Right ventricle myocardium superior (tissue), 1 donor: ENCODE measurements around the gene TMEM263. TPM values are rescaled to one million over a fixed set of nuclear protein-coding genes. Genes with fewer than 3 reads are reported as not detected.
A peak's percentile ranks its signal among the peaks of the same experiment; 100 is the strongest.
"Not testable (repeated sequence)": the region's sequence is repeated elsewhere in the genome, so short reads cannot be mapped to it uniquely, and the experiment has no call there.

Source experiments
- ATAC-seq: fragments of 200-7000 bp; cut with Tn5 transposase; one replicate; pipeline ENCODE4 v1.9.1; 2020; ENCODE audit warnings: mild to moderate bottlenecking; ENCODE audit not compliant: poor library complexity
- DNase-seq: peaks from one replicate; pipeline ENCODE4 v3.0.0-alpha.2; 2020
- intact Hi-C: fragments of 100-400 bp; cut with DNase I; formaldehyde crosslinking; loops from one replicate; pipeline ENCODE4 v1.11.2; 2022
- total RNA-seq: library from RNA; stranded (reverse); fragmentation: NEBNext Ultra II Directional; extraction: Animal tissue kit (Norgen Biotek cat#: 25700); gene quantifications from one replicate; pipeline ENCODE4 v1.2.1, GENCODE V29; 2021
- donor health status: DM: no; HTN: yes; CAD: no; lungs with severe emphysema.

The TMEM263 gene
- total RNA-seq, 1 donor from 2014 or later, result 28.8 TPM

DNA sequence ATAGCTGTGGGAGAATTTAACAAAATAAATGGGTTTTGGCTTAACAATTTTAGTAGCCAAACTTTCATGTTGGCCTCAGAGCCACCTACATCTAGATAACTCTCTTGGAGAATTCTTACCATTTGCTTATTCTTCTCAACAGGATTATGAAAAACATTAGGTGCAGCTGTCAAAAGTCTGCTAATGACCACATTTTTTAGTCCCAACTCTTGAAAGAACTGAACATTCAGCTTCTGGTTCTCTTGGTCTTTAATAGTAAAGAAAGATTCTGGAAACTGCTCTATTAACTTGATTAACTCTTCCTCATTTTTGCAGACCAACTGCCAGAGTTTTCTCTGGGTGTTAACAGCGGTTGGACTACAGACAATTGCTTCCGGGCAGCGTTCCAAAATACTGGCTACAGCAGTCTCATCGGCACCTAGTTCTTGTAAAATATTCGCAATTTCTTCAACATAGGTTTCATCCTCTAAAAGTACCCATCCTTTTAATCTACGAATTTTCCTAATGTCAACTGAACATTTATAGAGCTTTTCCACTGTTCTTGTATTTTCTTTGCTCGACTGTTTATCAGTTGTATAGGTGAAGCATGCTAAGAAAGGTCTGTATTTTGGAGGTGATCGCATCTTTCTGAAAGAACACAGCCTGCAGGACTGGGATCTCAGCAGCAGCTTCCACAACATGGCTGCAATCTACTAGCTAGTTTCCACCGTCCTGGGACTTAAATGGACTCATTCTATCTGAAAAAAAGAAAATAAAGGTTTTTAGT lies 22.5 kb downstream of the TMEM263 start:
- intact Hi-C loops, result no loop called here
- ATAC-seq (peak; percentile 64), DNase-seq (peak; percentile 72)

DNA sequence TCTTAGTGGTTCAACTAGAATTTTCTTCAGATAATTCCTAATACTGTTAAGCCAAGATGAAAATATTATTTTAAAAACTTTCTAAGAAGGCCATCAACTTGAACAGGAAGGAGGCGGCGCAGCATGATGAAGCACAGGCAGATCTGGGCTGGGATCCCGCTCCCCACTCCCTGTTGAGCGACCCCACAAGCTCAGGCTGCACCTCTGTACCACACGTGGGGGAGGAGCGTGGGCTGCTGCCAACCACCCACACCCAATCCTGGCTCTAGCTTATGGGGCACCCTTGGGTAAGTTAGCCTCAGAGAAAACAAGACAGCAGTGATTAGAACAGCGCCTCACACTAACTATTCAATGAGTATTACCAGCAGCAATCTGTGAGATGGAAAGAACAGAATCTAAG lies 25.2 kb downstream of the TMEM263 start:
- no peak for ATAC-seq
- peak; percentile 46 for DNase-seq
- intact Hi-C loops, result no loop called here

DNA sequence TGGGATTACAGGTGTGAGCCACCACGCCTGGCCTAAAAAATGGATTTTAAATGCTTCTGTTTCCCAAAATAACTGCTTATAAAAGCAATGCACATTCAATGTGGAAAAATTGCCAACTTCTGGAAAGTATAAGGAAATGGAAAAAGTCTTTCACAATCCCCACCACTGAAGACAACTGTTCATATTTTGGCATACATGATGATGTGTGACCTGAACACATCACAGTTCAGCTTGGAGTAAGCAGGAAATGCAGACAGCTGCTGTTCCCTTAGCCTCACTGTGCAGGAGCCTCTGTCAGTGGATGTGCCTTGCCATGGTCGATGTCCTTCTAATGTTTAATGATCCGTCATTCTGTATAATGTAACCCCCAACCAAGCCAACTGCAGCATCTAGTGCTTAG lies 26.1 kb downstream of the TMEM263 start:
- intact Hi-C loops, result no loop called here
- DNase-seq (no peak), ATAC-seq (no peak)

DNA sequence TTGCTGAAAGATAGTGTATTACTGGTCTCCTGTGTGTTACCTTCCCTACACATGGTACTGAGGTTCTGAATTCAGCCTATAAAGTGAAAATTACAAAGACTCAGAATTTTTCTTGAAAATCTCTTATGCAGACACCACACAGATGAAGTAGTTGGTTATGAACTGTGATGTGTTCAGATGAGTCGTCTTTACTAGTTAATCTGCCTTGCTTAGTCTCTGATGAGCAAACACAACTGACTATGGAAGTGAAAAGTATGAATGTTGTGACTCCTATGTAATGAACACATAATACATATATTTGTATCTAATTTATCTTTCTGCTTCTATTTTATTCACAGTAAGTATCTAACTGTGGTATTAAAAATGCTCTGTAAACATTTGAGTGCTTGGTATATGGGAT lies 26.5 kb downstream of the TMEM263 start:
- intact Hi-C loops, result no loop called here
- ATAC-seq (no peak), DNase-seq (no peak)

DNA sequence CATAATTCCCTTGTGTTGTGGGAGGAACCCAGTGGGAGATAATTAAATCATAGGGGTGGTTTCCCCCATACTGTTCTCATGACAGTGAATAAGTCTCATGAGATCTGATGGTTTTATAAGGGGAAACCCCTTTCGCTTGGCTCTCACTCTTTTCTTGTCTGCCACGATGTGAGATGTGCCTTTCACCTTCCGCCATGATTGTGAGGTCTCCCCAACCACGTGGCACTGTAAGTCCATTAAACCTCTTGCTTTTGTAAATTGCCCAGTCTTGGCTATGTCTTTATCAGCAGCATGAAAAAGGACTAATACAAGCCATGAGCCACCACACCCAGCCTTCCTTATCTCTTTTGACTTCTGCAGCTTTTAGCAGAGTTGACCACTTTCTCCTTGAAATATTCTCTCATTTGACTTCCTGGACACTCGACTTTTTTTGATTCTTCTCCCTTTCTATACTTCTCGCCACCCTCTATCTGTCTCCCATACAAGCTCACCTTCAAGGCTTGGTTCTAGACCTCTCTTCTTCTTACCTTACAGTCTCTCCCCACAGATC lies 29.0 kb downstream of the TMEM263 start:
- intact Hi-C loops, result no loop called here
- DNase-seq (no peak), ATAC-seq (no peak)

DNA sequence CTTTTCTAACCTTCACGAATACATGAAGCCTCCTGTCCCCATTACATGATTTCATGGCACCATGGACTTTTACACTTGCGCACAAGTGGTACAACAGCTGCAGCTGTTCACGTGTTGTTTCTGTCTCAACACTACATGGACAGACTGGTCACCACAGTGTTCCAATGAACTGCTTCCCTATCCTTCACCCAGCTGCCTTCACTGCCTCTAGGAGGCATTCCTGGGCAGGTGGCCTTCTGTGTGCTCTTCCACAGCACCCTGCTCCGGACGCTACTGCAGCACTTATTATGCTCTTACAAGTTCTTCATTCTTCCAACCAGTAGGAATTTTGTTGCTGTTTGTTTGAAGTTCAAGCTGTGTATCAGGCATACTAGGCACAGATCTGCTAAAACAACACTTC lies 29.8 kb downstream of the TMEM263 start:
- ATAC-seq, result no peak
- intact Hi-C loops, result no loop called here

DNA sequence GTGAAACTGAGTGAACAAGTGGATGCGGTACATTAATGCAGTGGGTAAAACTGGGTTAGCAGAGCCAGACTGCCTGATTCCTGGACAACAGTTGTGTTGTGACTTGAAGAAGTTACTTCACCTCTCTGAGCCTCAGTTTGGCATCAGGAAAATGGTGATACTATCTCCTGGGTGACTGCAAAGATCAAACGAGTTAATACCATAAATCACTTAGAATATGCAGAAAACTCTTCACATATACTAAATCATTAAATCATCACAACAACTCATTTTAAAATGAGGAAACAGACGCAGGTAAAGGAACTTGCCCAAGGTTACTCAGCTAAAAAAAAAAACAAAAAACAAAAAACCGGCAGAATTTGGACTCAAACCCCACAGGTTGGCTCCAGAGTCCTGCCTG lies 30.4 kb downstream of the TMEM263 start:
- ATAC-seq, result no peak
- intact Hi-C loops, result no loop called here

More for the DNA sequence above, 29.8 kb downstream of the TMEM263 start:
- DNase-seq, result no peak

DNA sequence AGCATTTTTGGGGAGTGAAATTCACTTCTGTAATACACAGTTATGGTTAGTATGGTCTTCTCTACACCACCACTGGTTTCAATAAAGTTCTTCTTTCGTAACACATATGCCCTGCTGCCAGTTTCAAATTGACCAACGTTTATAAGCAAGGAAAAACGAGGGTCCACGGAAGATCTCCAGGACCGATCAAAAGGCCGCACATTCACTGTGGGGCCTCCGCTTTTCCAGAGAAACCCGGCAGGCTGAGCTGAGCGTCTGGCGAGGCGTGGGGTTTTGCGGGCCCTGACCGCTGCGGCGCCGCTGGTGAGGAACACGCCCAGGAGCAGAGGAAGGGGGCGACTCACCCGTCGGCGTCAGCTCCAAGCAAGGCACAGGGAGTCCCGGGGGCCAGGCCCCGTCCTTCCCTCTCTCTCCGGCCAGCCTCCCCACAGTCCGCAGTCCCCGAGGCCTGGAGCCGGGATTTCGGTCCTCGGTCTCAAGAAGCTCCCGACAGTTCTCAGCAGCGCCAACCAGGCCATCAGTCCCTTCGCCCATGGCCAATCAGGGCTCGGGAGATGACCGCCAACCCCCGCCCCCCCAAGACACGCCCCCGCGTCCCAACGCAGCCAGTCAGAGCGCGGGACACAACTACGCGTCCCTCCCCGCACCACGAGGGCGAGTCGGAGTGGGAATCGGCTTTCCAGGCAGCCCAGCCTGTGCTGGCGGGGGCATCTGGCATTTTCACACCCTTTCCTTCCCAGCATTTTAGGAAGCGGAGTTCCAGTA lies 31.1 kb downstream of the TMEM263 start, which contains the start of gene MTERF2:
Gene MTERF2 (minus strand): TSS at position 522 of the 765 bp plus-strand sequence. CDS start 8,432 bp downstream, outside the sequence.
- peak; percentile 95 for DNase-seq
- peak; percentile 99 for ATAC-seq
- intact Hi-C loops, result no loop called here

More for the DNA sequence above, 30.4 kb downstream of the TMEM263 start:
- DNase-seq, result no peak

DNA sequence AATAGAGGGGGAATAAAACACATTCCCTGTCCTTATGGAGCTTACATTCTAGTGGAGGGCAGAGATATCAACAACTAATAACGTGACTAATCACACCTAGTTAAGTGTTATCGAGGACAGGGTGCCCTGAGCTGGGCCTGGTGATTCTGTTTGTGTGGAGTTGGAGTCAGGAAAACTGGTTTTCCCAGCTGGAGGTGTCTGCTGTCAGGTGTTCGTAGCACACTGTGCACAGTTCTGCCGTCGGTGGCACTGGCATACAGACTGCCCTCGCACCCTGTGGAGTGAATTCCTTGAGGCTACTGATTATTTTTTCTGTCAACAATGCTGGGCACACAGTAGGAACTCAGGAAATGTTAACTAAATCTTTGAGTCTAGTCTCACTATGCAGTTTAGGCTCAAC lies 32.1 kb downstream of the TMEM263 start:
- no peak for ATAC-seq
- intact Hi-C loops, result no loop called here
- no peak for DNase-seq

DNA sequence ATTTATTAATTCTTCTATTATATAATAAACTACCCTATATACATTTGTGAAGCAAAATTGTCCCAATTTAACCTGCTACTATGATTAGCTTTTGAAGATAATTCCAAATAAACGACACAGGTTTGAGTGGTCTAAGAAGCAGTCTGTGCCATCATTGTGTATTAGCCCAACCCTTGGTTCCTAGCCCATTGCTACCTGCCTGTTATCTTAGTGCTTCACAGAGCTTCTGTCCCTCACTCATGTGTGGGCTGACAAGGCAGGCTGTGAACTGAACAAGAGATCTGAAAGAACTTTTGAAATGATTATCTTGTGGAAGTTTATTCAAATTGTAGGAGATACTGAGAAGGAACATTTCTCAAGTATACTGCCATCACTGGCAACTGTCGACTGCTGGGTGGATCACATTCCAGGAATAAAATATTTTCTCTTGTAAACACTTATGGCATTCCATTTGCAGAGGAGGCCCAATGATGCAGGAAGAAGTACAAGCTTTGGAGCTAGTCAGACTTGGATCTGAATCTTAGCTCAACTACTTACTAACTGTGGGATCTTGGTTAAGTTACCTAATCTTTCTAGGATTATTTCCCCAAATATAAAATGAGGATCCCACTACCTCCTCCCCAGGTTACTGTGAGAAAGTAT lies 39.0 kb downstream of the TMEM263 start:
- intact Hi-C loops, result no loop called here
- ATAC-seq (no peak), DNase-seq (no peak)

DNA sequence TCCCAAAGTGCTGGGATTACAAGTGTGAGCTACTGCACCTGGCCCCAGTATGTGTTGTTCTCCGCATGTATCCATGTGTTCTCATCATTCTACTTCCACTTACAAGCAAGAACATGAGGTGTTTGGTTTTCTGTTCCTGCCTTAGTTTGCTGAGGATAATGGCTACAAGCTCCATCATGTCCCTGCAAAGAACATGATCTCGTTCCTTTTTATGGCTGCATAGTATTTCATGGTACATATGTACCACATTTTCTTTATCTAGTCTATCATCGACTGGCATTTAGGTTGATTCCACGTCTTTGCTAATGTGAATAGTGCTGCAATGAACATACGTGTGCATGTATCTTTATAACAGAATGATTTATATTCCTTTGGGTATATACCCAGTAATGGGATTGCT lies 40.4 kb downstream of the TMEM263 start:
- DNase-seq, ATAC-seq, intact Hi-C loops: not testable (repeated sequence)

DNA sequence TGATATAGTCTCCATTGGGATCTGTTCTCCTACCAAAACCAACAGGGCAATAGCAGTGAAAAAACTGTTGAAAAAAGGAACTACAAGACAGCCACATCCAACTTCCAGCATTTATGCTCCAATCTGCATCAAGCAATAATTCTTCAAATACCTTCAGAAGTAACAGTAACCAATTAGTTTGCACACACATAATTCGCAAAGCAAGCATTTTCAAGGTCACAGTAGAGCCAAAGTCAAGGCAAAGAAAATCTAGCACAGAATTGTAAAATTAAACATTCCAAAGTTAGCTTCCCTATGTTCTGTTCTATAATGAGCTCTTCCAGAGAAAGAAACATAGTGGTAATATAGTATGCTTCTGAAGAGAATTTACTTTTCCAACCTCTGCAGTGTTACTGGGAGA lies 42.2 kb downstream of the TMEM263 start:
- no peak for ATAC-seq
- intact Hi-C loops, result no loop called here
- DNase-seq, result no peak

DNA sequence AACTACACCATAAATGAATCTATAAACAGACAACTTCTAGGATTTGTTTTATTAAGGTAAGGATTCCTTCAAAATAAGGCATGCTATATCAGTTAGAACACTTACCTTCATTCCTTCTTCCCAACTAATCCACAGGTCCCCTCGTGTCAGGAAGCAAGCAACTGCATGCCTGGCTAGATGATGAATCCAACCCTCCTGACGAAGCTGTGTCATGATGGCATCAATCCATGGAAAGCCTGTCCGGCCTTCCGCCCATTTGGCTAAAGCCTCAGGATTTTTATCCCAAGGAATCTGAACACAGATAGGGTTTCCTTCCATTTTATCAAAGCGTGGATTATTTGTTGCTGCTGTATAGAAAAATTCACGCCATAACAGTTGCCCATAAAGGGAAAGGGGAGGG lies 43.7 kb downstream of the TMEM263 start:
- intact Hi-C loops, result no loop called here
- DNase-seq (no peak), ATAC-seq (no peak)

DNA sequence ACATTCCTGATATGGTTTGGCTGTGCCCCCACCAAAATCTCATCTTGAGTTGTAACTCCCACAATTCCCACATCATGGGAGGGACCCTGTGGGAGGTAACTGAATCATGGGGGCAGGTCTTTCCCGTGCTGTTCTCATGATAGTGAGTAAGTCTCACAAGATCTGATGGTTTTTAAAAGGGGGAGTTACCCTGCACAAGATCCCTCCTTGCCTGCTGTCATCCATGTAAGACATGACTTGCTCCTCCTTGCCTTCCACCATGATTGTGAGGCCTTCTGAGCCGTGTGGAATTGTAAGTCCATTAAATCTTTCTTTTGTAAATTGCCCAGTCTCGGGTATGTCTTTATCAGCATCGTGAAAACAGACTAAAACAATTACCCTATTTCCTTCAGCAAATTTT lies 47.0 kb downstream of the TMEM263 start:
- intact Hi-C loops, DNase-seq, ATAC-seq: not testable (repeated sequence)

DNA sequence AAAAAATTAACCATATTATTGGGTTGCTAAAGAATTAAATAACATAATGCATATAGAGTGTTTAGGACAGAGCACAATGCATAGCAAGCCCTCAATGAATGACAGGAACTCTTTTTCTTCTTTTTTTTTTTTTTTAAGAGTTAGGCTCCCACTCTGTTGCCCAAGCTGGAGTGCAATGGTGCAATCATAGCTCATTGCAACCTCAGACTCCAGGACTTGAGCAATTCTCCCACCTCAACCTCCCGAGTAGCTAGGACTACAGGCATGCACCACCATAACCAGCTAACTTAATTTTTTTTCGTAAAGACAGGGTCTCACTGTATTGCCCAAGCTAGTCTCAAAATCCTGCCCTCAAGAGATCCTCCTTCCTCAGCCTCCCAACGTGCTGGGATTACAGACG lies 51.7 kb downstream of the TMEM263 start:
- no peak for ATAC-seq
- no peak for DNase-seq
- intact Hi-C loops, result no loop called here

DNA sequence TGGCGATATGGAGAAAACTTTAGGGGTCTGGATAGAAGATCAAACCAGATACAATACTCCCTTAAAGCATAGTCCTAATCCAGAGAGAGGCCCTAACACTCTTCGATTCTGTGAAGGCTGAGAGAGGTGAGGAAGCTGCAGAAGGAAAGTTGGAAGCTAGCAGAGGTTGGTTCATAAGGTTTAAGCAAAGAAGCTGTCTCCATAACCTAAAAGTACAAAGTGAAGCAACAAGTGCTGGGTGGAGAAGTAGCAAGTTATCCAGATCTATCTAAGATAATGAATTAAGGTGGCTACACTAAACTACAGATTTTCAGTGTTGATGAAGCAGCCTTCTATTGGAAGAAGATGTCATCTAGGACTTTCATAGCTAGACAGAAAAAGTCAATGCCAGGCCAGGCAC lies 55.8 kb downstream of the TMEM263 start:
- no peak for DNase-seq
- intact Hi-C loops, result no loop called here
- no peak for ATAC-seq

DNA sequence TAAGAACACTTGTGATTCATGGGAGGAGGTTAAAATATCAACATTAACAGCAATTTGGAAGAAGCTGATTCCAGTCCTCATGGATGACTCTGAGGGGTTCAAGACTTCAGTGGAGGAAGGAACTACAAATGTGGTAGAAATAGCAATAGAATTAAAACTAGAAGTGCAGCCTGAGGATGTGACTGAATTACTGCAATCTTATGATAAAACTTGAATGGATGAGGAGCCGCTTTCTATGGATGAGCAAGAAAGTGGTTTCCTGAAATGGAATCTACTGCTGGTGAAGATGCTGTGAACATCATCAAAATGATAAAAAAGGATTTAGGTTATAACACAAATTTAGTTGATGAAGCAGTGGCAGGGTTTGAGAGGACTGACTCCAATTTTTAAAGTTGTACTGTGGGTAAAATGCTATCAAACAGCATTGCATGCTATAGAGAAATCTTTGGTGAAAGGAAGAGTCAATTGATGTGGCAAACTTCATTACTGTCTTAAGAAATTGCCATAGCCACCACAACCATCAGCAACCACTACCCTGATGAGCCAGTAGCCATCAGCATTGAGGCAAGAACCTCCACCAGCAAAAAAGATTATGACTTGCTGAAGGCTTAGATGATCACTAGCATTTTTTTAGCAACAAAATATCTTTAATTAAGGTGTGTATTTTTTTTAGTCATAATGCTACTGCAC lies 57.2 kb downstream of the TMEM263 start:
- ATAC-seq (no peak), DNase-seq (no peak)
- intact Hi-C loops, result no loop called here

DNA sequence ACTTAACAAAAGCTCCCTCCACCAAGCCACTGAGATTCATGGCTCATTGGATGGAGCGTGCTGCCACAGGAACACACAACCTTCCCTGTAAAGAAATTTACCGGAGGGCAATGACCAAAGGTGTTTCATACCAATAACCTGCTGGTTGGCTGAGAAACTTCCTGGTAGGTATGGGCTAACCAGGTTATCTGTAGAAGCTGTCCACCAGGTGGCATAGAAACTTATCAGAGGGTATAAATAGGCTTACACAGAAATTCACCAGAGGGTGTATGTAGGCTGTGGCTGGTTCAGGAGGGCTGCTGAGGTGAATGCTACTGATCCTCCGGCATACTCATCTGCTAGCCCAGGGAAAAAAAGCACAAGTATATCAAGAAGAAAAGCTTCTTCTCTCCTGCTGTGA lies 58.3 kb downstream of the TMEM263 start:
- intact Hi-C loops, result no loop called here
- peak; percentile 64 for ATAC-seq
- DNase-seq, result no peak

DNA sequence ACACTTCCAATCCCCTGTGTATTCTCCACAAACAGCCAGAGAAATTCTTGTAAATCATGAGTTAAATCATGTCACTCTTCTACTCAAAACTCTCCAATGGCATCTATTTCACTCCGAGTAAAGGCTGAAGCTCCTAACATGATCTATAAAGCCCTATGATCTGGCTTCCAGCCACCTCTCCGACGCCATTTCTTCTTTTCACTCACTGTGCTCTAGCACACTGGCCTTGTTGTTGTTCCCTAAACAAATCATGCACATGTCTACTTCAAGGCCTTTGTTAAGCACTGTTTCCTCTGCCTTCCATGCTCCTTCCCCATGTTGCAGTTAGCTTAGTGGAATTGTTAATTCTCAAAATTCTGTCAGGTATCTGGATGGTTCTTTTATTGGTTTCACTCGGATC lies 61.3 kb downstream of the TMEM263 start:
- DNase-seq (no peak), ATAC-seq (no peak)
- intact Hi-C loops, result no loop called here
